Inflammatory macrophage treated with lipopolysaccharide for 4 hours (primary cell): Measurements from ENCODE around the gene CTSH.
"Not testable (repeated sequence)": the region's sequence is repeated elsewhere in the genome, so short reads cannot be mapped to it uniquely, and the experiment has no call there.

Experiments used
- DNase-seq: peaks from one replicate; pipeline ENCODE4 v3.0.0-alpha.2; 2020

CTSH gene

DNA sequence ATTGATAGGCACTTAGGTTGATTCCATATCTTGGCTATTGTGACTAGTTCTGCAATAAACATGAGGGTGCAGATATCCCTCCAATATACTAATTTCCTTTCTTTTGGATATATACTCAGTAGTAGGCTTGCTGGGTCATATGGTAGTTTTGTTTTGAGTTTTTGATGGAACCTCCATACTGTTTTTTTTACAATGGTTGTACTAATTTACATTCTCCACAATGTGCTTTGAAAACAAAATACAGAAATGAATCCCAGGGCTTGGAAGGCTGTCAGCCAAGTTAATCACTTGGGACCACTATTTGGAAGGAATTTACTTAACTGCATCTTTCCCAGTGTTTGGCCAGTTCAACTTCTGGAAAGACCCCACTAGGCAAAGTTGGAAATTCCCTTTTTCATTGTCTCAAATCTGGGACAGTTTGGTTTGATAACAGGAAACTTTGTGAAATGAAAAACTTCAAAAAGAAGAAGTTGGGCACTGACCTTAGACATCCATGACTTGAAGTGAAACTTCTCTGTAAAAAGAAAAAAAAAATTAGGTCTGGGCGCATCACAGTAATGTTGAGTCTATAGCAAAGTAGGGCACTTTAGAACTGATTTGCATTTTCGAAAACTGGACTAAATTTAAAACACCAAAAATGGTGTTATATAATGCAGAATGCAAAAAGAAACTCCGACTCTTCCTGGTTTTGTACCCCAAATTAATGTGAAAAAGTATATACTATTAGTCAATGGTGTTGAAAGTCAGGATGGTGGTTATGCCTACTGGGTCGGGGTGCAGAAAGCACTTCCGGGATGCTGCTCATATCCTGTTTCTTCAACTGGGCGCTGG, 6.0 kb downstream of the CTSH start:
- DNase-seq: peak; percentile 96

DNA sequence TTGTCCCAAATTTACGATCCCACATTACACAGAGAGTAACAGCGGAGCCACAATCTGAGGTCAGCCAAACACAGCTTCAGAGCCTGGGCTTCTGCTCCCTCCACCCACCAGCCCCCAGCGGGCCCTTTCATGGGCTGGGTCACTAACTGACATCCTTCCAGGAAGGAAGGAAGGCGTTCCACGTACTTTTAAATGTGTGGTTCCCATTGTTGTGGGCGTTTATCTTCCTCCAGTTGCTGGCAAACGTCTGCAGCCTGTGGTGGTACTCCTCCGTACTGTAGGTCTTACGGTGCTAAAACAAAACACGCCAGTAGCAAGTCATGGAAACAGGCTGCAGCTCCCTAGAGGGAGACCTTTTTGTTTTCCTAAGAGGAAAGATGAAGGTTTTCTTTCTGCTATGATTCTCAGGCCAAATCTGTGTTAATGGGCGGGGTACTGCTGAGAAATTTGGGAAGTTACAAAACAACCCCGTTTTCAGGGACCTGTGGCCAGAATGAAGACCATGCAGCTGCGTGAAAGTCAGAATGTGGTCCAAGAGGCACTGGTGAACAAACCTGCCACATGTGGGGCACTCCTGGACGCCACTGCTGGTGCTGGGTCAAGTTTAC, 7.6 kb downstream of the CTSH start:
- DNase-seq: peak; percentile 81

DNA sequence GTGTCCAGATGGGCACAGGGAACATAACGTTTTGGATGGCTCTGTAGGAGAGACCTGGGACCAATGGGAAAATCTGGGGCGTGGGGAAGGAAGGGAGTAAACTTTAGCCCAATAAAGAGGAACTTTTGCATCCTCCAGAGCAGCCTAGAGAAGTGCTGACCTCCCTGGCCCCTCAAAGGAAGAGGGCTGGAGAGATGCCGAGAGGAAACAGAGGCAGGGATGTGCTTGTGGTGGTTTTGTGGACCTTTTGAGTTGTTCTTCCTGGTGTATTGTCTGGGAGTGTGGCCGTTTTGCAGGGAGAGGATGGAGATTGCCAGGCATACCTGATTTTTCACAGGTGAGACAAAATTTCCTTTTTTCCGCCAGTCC, 10.2 kb downstream of the CTSH start:
- DNase-seq: no peak

DNA sequence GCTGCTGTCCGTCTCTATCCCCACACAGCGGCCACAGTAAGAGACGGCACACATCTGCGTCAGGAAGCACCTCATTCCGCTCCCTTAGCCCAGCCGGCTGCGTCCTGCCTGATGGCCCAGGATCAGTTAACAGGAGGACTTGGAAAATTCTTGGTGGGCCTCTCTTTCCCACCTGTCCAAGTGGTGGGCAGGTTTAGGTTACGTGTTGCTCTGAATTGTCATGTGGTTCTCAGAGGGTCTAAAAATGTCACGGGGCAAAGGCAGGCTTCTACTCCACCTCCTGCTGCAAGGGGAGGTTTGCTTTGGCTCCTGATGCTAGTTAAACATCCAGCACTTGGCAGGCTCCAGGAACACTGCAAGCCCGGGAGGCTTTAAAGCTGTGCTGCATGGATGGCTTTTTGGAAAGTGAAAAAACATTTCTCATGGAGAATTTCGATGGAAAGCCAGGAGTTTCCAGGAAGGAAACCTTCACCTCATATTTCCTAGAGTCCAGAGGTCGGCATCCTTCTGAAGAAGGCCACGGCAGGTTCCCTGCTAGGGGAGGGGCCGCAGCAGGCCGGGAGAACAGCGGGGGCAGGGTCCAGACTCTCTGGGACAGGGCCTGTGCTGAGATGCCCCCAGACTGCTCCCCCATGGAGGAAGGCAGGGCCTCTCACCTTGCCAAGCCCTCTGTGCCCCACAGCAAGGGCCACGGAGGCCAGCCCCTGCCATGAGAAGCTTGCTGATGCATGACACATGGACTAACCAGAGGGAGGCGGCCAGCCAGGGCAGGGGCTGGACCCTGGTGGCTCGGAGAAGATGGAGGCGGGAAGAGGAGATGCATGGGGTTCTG, 10.8 kb downstream of the CTSH start:
- DNase-seq: no peak

DNA sequence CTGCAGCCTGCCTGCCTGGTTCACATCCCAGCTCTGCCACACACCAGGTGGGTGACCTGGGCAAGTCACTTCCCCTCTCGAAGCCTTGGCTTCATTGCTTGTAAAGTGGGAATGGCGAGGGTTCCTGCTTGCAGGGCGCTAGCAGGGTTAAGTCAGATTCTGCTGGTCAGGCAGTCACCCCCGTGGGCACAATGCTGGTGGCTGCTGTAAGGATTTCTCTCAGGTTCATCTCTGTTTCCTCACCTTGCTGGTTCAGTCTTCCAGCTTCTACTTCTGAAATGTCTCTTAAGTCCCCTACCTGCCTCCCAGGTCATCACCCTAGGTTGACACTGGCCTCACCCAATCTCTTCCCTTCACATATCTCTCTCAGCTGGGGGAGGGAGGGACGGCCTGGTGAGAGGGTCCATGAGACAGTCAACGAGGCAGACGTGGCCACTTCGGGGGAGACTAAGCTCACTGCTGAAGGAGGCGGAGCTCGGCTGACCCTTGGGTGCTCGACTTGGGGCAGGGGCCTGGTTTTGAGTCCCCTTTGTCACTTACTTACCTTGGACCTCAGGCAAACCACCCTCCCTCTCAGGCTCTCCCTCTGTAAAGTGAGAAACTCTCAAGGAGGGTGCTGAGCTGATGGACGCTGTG, 11.5 kb downstream of the CTSH start:
- no peak for DNase-seq

DNA sequence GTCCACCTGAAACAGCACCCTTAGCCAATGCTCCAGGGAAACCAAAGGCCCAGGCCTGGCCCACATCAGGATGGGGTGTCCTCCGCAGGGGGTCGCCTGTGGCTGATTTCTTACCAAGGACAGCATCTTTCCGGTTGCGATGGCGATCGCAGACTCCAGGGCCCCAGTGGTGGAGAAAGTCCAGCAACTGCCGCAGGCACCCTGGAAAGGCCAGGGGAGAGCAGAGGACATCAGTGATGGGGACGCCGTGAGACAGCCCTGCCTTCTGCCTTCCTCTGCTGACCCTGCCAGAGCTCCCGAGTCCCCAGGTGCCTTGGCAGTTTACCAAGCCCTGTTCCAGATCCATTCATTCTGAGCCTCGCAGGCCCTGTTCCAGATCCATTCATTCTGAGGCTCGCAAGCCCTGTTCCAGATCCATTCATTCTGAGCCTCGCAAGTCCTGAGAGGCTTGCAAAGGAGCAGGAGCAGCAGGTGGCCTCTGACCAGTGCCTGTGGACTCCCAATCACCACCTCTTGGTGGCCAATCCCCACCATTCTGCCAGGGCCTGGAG, 12.5 kb downstream of the CTSH start:
- DNase-seq: no peak

DNA sequence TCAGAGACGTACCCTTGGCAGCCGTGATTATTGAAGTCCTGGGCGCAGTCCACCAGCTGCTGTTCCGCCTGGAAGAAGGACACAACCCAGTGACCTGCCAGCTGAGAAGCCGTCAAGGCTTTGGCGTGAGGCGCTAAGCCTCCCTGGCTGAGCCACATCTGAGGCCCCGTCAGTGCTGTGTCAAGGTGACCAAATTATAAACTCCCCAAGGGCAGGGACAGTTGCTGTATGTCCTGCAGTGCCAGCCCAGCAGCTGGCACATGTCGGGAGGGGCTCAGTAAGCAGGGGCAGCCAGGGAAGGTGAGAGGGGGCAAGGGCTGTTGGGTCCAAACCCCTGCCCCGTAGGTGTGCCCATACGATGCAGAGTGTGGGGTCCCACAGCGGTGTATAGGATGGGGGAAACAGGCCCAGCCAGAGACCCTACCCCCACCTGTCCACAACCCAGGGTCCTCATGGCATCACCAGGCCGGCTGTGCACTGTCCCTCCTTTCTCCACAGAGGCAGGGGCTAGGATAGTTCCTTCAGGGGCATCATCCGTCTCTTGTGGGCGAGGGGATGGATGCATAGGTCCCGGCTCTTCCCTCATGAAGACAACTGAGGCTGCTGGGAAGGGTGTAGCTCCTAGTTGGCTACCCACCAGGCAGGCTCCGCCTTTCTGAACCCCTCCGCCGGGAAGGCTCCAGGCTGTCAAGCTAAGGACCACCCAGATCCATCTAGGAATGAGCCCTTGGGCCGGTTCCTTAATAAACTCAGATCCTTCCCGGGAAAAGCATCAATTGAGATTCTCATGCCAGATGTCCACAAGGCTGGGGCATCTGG, 13.2 kb downstream of the CTSH start:
- no peak for DNase-seq

DNA sequence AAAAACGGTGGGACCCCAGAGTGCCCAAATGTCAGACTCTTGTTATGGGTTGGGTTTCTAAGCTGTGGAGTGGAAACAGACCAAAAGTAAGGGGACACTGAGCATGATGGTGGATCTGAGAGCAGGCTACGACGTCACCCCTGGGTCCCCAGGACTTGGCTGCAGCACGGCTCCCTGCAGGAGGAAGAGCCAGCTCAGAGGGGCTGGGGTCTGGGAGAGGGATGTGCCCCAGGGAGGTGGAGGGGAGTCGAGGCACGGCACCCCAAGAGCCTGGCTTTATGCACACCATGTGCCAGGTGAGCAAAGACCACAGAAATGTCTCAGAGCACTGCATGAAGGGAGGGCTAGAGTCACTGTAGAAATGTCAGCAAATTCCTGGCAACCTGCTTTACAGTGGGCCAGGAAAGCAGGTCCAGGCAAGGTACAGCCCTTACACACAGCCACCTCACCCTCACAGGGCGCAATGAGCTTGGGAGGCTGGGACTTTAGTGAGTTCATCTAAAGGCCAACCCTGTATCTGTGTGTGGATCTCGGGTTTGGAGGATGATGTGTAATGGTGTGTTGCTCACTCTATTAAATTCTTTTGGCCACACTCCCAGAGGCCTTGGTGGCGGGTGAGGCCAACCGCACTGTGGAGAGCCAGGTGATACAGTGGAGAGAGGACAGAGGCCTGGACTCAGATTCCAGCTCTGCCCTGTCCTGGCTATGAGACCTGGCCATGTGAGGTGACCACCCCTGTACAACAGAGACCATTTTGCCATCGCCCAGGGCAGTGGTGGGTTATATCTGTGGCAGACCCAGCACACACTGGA, 14.1 kb downstream of the CTSH start:
- DNase-seq: no peak

DNA sequence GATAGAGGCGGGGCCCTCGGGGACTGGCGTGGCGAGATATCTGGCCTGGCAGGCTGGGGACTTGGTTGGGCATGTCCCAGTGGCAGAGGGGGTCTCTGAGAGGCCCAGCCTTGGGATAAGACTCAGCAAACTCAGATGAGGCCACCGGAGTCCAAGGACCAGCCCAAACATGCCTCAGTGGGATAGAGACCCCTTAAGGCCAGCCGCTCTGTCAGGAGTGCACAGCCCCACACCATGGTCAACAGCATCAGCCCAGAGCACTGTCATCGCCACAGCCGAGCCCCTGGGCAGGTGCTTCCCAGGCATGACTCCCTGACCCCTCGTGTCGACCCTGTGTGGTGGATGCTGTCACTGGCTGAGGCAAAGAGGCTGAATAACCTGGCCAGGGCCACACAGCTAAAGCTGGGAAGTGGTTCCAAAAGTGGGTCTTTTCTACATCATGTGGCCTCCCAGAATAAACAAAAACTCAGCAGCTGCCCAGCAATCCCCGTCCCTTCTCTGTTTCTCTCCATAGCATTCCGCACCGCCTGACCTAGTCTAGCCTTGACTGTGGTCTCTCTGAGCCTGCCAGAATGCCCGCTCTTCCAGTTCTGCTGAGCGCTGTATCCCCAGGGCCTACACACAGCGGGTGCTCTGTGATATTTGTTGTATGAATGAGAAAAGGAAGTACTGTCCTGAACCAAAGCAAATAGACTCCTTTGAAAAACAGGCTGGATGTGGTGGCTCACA, 15.1 kb downstream of the CTSH start:
- no peak for DNase-seq

DNA sequence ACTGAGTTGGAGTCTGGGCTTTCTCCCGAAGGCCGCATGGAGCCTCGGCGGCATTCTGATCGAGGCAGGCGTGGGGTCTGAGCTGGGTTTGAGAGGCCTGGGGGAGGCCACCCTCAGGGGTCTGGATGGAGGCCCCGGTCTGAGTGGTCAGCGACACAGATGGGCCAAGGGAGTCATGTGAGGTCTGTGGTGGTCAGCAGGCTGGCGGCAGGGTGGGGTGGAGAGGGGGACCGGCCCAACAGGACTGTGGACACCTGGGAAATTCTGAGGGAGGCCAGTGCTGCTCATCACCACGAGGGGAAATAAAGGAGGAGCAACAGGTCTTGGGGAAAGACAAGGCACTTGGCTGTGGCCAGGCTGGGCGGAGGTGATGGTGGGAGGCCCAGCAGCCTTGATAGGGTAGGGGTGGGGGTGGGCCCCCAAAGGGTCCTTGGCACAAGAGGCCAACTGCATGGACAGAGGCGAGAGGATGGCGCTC, 16.2 kb downstream of the CTSH start:
- DNase-seq: no peak

DNA sequence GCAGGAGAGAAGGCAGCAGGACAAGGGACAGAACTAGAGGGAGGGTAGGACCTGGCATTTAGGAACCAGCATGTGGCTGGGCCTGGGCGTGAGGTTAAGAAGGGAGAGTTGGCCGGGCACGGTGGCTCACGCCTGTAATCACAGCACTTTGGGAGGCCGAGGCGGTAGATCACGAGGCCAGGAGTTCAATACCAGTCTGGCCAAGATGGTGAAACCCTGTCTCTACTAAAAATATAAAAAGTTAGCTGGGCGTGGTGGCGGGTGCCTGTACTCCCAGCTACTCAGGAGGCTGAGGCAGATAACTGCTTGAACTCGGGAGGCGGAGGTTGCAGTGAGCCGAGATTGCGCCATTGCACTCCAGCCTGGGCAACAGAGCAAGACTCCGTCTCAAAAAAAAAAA, 16.7 kb downstream of the CTSH start:
- DNase-seq: not testable (repeated sequence)

DNA sequence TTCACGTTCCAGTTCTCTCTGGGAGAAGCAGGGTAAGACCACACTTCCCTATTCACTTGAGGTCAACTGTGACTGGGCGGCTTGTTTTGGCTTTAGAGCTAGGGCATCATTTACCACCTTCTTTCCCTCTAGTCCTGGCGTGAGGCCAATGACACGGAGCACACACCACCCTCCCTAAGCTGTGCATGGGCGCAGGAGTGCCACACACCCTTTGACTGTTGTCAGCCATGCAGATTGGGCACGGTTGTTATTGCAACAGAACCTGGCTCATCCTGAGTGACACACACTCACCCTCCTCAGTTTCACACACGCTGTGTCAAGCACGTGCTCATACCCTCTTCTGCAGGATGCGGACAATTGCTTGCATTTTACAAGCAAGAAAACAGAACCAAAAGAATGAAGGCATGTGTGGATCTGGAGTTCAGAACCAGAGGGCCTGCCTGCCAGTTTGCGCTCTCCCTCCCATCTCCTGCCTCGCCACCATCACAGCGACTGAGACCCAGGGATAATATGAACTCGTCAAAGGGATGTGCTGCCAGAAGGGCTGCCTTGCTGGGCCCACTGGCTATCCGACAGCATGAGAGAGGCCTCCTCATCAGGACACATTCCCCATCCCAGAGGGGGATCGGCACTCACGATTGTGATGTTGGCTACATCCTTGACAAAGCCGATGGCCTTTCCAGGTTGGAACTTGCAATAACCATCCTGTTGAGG, 17.6 kb downstream of the CTSH start:
- peak; percentile 80 for DNase-seq

DNA sequence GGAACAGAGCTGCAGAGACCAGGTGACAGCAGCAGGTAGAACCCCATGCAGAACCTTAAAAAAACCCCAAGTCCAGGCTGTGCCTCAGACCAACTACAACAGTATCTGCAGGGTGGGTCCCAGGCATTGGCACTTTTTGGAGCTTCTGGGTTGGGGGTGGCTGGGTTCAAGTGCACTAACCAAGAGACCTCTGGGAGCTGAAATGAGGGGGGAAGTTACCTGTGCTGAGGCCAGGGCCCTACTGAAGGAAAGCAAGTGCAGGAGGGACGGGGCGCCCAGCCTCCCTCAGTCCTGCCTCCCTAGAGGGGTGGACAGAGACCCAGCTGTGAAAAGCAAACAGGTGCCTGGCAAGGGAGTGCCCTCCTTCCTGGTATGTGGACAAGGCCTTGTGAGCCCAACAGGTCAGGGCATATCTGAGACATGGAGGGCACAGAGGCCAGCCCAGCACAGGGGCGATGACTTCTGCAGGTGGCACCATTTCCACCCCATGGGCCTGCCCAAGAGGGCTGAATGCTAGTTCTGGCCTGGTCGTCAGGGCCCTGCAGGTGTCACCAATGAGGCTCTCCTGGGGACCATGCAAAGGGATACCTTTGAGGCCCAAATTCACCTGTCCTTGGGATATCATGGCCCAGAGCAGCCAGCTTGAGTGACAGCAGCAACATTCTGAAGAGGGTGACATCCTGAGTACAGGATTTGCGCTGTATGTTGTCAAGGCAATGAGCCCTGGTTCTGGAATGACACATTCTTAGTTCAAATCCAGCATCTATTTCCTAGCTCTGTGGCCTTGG, 18.7 kb downstream of the CTSH start:
- no peak for DNase-seq

DNA sequence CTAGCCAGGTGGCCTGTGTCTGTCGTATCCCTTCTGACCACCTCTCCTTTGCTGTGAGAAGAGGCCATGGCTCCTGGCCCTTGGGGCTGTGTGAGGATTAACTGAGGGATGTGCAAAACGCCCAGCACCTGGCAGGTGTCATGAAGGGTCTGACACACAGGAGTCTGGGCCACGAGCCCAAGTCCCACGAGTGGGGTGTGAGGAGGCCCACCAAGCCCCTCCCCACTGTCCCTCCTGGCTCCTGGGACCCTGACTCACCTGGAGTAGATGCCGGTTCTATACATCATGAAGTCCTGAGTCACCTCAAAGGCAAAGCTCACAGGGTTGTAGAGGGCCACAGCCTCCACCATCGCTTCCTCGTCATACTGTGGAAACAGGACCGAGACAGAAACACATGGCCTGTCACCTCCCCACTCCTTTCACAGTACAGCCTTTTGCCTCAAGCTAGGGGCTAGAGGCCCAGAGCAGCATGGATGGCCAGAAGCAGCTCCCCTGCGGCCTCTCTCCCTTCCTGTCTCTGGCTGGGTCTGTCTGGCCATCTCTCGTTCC, 19.7 kb downstream of the CTSH start:
- DNase-seq: no peak

DNA sequence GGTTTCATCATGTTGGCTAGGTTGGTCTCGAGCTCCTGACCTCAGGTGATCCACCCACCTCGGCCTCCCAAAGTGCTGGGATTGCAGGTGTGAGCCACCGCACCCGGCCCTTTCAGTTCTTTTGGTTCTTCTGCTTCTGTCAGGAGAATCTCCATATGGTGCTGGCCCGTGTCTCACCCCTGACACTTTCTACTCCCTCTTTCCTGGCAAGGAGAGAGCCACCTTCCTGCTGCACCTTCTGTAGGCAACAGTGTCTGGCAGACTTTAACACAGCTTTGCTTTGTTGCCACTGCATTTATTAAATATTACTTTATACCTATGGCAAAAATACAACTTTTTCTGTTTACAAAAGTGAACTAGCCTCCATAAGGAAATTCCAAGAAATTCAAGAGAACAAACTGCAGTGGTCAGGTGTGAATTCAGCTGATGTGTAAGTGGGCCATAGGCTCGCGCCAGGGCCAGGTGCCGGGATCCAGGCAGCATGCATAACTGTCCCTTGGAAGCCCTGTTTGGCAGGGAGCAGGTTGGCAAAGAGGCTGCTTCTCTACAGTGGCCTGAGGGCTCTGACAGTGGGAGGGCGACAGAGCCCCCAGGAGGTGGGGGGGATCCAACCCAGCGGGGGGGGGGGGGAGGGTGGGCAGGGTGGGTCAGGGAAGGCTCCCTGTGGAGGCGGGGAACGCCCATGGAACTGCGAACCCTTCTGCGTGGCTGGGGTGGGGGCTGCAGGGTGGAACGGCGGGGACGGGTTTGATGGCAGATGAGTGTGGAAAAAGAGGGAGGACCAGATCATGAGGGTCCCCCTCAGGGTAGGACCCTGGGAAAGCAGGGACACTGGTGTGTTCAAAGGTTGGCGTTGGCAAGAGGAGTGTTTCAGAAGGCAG, 21.1 kb downstream of the CTSH start:
- no peak for DNase-seq

DNA sequence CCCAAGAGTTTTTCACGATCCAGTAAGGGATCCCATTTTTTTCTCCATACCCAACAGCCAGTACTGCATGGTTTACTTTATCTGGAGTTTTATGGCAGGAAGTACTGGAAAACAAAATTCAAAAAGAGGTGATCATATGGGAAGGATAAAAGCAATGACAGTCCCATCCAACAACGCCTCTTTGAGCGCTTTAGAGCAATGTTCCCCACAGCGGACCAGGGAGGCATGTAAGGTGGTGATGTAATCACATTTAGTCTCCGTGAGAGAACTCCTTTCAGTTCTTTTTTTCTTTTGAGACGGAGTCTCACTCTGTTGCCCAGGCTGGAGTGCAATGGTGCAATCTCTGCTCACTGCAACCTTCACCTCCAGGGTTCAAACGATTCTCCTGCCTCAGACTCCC, 21.8 kb downstream of the CTSH start:
- DNase-seq: peak; percentile 77

DNA sequence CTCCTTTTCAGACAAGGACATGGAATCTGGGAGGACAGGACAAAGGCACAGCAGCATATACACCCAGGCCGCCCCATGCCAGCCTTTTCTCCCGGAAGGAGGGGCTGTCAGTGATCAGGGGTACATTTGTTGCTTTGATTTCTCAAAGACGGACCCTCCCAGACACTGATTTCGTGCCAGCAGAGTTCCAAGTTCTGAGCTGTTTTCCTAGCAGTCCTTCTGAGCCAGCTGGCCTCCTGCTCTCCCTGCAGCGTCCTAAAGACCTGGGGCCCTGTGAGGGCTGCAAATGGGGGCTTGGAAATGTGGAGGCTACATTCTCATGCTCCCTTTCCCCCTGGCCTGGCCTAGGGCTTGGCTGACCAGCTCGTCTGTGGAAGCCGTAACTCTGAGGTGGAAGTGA, 22.3 kb downstream of the CTSH start:
- DNase-seq: no peak
